Activated CD8-positive, alpha-beta T cell treated with anti-CD3 and anti-CD28 coated beads, Interleukin-2, amount 10 ng/mL, durations not matched to agents 7 days and 5 days (primary cell): ENCODE results near the gene SNN. TPM values are rescaled to one million over a fixed set of nuclear protein-coding genes. Genes with fewer than 3 reads are reported as not detected.
A peak's percentile ranks its signal among the peaks of the same experiment; 100 is the strongest.

ENCODE experiments used
- ATAC-seq: fragments of 150-1000 bp; cut with Tn5 transposase; one replicate; pipeline ENCODE4 v1.10.0; 2021; ENCODE audit warnings: moderate library complexity
- CTCF ChIA-PET: fragments of 350-600 bp; sonication (Branson Sonifier 250); formaldehyde crosslinking; loops from one replicate; lab custom pipeline; 2021; ENCODE audit warnings: antibody characterized with exemption; lab: Charles Lee
- POLR2A ChIA-PET: fragments of 350-600 bp; sonication (Branson Sonifier 250); formaldehyde crosslinking; loops from one replicate; lab custom pipeline; 2021; ENCODE audit warnings: antibody characterized with exemption; lab: Charles Lee
- DNase-seq: peaks from one replicate; pipeline ENCODE4 v3.0.0-alpha.2; 2020
- H3K27ac Mint-ChIP-seq: one replicate; pipeline ENCODE4 v1.8.0; 2021; ENCODE audit warnings: mild to moderate bottlenecking, mixed read lengths
- H3K27me3 Mint-ChIP-seq: one replicate; pipeline ENCODE4 v1.8.0; 2021; ENCODE audit warnings: low read depth, mixed read lengths
- H3K36me3 Mint-ChIP-seq: one replicate; pipeline ENCODE4 v1.8.0; 2021; ENCODE audit warnings: low read depth, mixed read lengths
- H3K4me1 Mint-ChIP-seq: one replicate; pipeline ENCODE4 v1.8.0; 2021; ENCODE audit warnings: low read depth, mixed read lengths
- H3K4me3 Mint-ChIP-seq: one replicate; pipeline ENCODE4 v1.8.0; 2021; ENCODE audit warnings: mild to moderate bottlenecking, mixed read lengths
- H3K9me3 Mint-ChIP-seq: one replicate; pipeline ENCODE4 v1.8.0; 2022; ENCODE audit warnings: mixed read lengths; ENCODE audit not compliant: insufficient read depth
- total RNA-seq, 2 experiments: library from RNA; stranded (reverse); gene quantifications; one replicate each; pipeline ENCODE4 v1.2.3, GENCODE V29; 2021

Gene SNN
- total RNA-seq, 2 experiments from 2014 or later = 27.3 to 28.9 TPM

DNA sequence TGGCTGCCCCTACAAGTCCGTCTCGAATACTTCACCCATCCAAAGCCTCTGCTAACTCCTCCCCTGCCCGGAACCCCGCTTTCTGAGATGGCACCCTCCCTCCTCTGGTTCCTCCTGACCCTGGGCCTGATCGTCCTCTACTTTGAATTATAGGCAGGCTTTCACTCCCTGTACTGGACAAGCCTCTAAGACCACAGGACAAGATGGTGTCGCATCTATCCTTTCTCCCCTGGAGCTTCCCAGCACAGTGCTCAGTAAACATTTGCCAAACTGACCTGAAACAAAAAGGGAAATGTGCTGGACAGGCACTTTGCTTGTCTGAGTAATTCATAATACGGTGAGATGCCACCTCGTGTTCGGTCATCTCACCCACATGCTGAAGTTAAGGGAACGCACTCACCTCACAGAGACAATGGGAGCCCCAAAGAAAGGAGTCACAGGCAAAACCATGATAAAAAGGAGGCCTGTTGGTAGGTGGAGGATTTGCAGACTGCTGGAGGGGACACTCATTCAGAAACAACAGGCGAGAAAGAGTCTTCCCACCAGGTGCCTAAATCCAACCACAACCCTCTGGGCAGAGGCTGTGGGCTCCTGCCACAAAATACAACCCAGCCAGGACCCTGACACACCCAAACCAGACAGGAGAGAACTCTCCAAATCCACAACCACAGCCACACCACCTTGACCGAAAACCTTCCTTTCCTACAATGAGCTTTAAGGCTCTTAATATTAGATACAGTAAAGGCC is 28.2 kb downstream of the SNN start:
- Mint-ChIP-seq H3K4me3 (peak overlapping the region; percentile 38), H3K4me1 (peaks cover 43% of the 10 kb centered on the region), H3K27me3 (no peaks in the 10 kb centered on the region), H3K27ac (peak overlapping the region; percentile 80), H3K36me3 (peaks cover 65% of the 10 kb centered on the region), H3K9me3 (no peaks in the 10 kb centered on the region)
- DNase-seq = peak; percentile 37
- CTCF ChIA-PET = interaction anchor here (1.1 to 3.0 kb wide), 3 partner anchors 18 to 117 kb away, joined by 3 to 20 read pairs (median 4); no protein-coding TSS in a partner anchor
- ATAC-seq = peak; percentile 34
- POLR2A ChIA-PET = no interaction called here

DNA sequence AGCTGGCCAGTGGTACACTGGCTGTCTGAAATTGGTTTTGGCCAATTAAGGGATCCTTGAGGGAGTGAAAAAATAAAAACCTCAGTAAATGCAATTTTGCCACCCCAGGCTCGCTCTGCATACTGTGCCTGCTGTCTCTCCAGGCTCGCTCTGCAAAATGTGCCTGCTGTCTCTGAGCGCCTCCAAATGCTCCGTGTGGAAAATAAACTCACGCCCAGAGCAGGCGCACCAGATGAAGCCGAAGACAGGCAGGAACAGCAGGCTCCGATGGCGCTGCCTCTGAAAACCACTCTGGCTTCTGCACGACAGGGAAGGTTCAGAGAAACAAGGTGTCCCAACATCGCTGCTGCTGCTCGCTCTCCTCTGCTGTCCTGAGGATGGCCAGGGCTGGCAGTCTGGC is 29.1 kb downstream of the SNN start:
- no peaks in the 10 kb centered on the region for H3K9me3 Mint-ChIP-seq
- no peak for ATAC-seq
- CTCF ChIA-PET = interaction anchor here (0.8 to 3.0 kb wide), 9 partner anchors 8 to 222 kb away, joined by 3 to 20 read pairs (median 7); no protein-coding TSS in a partner anchor
- no peaks in the 10 kb centered on the region for H3K27me3 Mint-ChIP-seq
- peaks cover 43% of the 10 kb centered on the region for H3K4me1 Mint-ChIP-seq
- no peak overlapping the region for H3K4me3 Mint-ChIP-seq
- peaks cover 59% of the 10 kb centered on the region for H3K36me3 Mint-ChIP-seq
- POLR2A ChIA-PET = interaction anchor here (1.0 kb wide), 1 partner anchor 14 kb away, joined by 5 read pairs; no protein-coding TSS in a partner anchor
- no peak for DNase-seq
- H3K27ac Mint-ChIP-seq = peak overlapping the region; percentile 62

DNA sequence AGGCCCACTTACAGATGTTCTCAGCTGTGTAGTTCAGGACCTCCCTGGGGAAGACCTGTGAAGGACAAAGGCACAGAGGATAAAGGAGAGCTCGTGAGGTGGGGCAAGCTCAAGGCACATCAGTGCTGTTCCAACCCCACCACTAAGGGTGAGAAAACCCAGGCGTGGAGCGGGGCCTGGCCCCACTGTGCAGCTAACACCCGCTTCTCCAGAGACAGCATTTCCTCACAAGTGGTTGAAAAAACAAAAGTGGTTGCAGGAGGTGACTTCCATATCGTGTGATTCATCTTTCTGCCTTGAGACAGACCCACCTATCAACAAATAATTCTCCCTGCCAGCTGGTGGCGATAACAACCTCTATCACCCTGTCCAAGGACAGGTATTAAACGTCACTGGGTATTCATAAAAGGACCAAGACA is 30.0 kb downstream of the SNN start:
- peak; percentile 57 for ATAC-seq
- H3K27me3 Mint-ChIP-seq = no peaks in the 10 kb centered on the region
- ChIA-PET POLR2A (interaction anchor here (1.0 kb wide), 1 partner anchor 13 kb away, joined by 5 read pairs; no protein-coding TSS in a partner anchor), CTCF (interaction anchor here (0.8 to 3.0 kb wide), 12 partner anchors 9 to 223 kb away, joined by 3 to 20 read pairs (median 4); partner anchors contain the start of gene TXNDC11)
- peak; percentile 44 for DNase-seq
- H3K36me3 Mint-ChIP-seq = peaks cover 57% of the 10 kb centered on the region
- peak overlapping the region; percentile 27 for H3K27ac Mint-ChIP-seq
- H3K4me1 Mint-ChIP-seq = peaks cover 43% of the 10 kb centered on the region
- no peaks in the 10 kb centered on the region for H3K9me3 Mint-ChIP-seq
- no peak overlapping the region for H3K4me3 Mint-ChIP-seq

DNA sequence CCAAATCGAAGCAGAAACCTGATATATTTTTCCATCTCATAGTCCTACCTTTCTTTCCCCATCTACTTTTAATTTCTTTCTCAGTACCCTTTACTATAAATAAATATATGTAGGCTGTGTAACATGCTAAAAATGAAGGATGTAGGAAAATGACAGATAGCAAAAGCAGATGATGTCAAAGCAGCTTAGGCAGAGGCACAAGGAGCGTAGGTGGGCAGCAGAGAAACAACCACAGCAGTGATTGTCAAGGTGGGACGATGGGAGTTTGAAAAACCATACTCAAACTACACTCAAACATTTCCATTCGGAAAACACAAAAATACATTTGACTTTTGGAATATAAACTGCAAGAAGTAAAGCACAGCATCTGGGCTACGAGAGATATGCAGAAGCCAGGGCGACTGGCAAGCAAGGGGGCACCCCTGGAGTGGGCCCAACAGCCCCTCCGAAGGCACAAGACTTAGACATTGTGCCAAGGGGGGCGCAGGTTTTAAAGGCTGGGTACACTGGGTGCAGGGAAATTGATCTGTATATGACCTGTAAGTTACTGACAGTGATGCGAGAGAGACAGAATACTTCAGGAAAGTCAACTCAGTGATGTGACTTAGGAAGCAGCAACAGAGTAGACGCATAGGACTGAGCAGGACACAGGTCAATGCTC is 31.1 kb downstream of the SNN start:
- ChIA-PET POLR2A (no interaction called here), CTCF (no interaction called here)
- Mint-ChIP-seq H3K4me1 (peaks cover 43% of the 10 kb centered on the region), H3K27me3 (no peaks in the 10 kb centered on the region), H3K27ac (peak overlapping the region; percentile 47), H3K9me3 (no peaks in the 10 kb centered on the region), H3K36me3 (peaks cover 58% of the 10 kb centered on the region), H3K4me3 (no peak overlapping the region)
- ATAC-seq = no peak
- DNase-seq = no peak

DNA sequence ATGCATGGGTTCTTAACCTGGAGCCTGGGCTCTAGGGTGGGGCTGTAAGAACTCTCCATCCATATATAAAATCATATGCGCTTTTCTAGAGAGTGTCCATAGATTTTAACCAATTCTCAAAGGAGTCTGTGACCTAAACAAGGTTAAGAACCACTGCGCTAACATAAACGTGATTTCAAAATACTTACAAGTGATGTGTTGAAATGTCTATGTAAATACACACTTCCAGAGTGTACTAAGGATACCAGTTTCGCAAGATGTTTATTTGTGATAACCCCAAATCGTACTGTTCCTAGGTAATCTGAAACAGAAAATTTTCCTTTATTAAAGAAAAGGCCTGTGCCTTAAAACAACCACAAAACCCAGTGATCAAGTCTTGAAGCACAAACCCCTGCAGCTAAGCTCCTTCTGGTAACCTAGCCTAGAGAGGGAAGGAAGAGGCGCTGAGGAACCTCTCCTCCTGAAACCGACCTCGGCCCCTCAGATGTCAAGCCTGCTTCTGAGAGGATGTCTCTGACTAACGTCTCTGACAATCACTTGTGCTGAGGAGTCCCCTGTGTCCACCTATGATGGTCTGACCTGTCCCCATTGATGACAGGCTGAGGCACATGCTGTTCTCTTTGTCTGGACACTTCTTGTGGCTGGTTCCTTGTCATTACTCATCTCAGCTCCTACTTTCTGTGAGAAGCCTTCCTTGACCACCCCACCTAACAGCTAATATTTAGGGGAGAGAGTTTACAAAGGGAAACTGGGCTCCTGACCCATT is 32.2 kb downstream of the SNN start:
- H3K27ac Mint-ChIP-seq = no peak overlapping the region
- ChIA-PET POLR2A (no interaction called here), CTCF (interaction anchor here (0.6 to 3.0 kb wide), 2 partner anchors 14 to 292 kb away, joined by 3 to 8 read pairs; no protein-coding TSS in a partner anchor)
- H3K4me3 Mint-ChIP-seq = no peak overlapping the region
- H3K27me3 Mint-ChIP-seq = no peaks in the 10 kb centered on the region
- no peaks in the 10 kb centered on the region for H3K9me3 Mint-ChIP-seq
- no peak for ATAC-seq
- no peak for DNase-seq
- peaks cover 40% of the 10 kb centered on the region for H3K4me1 Mint-ChIP-seq
- peaks cover 55% of the 10 kb centered on the region for H3K36me3 Mint-ChIP-seq

DNA sequence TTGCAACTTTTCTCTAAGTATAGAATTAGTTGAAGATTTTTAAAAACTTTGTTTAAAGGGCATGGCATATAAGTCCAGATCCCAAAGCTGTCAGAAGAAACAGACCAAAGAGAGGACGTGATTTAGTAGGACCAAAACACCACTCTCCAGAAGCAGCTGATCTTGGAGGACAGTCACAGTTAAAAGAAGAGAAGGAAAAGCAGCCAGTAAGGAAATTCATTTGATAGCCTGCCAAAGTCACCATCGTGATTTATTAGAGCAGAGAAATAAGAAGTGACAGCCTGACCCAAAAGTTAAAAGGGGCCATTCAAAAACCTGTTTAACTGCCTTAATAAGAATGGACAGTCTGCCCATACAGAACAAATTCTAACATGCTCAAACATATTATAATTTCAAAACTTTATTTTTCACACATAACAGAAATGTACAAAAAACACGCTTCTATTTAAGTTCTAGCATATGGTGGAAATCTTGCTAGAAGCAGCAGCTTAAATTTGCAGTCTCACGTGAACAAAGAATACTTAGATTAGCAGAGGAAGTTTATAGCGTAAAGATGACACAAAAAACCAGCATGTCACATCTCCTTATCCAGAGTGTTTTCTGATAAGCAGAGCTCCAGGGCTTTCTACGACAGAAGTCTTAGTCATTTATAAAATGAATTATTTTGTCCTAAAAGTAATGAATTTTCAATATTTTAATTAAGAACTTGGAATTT is 37.2 kb downstream of the SNN start:
- peaks cover 4% of the 10 kb centered on the region for H3K4me1 Mint-ChIP-seq
- H3K27me3 Mint-ChIP-seq = no peaks in the 10 kb centered on the region
- no peak overlapping the region for H3K4me3 Mint-ChIP-seq
- ATAC-seq (no peak), DNase-seq (no peak)
- no peaks in the 10 kb centered on the region for H3K9me3 Mint-ChIP-seq
- peaks cover 32% of the 10 kb centered on the region for H3K36me3 Mint-ChIP-seq
- POLR2A ChIA-PET = no interaction called here
- no peak overlapping the region for H3K27ac Mint-ChIP-seq
- CTCF ChIA-PET = interaction anchor here (3.1 kb wide), 1 partner anchor 9 kb away, joined by 15 read pairs; no protein-coding TSS in a partner anchor

DNA sequence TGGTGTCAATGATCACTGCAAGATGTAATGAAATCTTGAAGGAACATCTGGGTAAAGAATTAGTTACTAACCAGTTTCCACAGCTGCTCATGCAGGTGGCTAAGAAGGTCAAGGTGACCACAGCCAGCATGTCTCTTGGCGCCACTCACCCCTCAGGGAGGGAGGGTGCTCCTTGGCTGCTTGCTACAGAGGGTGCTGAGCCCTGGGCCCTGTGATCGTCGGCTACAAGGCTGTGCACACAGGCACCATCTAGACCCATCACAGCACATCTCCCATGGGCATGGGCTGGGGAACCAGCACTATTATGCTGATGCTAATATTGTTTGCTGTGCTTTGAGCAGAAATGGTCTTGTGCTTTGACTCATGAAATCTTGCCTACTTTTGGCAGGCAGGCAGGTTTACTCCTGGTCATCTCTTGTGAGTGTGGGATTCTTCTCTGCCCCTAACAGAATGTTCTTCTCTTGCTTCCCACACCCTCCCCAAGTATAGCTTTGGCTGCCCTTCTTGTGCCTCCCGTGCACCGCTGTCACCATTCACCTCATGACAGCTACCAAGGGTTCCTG is 38.0 kb downstream of the SNN start:
- ATAC-seq = no peak
- no peaks in the 10 kb centered on the region for H3K4me1 Mint-ChIP-seq
- no peak overlapping the region for H3K27ac Mint-ChIP-seq
- H3K27me3 Mint-ChIP-seq = no peaks in the 10 kb centered on the region
- H3K36me3 Mint-ChIP-seq = peaks cover 30% of the 10 kb centered on the region
- ChIA-PET POLR2A (no interaction called here), CTCF (interaction anchor here (1.1 to 3.1 kb wide), 2 partner anchors 8 to 735 kb away, joined by 3 to 15 read pairs; no protein-coding TSS in a partner anchor)
- no peaks in the 10 kb centered on the region for H3K9me3 Mint-ChIP-seq
- H3K4me3 Mint-ChIP-seq = no peak overlapping the region
- no peak for DNase-seq

DNA sequence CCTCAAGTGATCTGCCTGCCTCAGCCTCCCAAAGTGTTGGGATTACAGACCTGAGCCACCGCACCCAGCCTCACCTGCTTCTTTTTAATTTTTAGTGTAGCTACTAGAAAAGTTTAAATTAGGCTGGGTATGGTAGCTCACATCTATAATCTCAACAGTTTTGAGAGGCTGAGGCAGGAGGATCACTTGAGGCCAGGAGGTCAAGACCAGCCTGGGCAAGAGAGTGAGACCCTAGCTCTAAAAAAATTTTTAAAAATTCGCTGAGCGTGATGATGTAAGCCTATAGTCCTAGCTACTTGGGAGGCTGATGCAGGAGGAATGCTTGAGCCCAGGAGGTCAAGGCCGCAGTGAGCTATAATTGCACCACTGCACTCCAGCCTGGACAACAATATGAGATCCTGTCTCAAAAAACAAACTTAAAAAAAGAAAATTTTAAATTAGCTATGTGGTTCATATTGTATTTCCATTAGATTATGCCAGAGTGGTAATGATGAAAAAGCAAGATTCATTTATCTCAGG is 39.5 kb downstream of the SNN start:
- H3K4me3 Mint-ChIP-seq = no peak overlapping the region
- CTCF ChIA-PET = interaction anchor here (1.0 to 1.8 kb wide), 6 partner anchors 10 to 743 kb away, joined by 3 to 11 read pairs (median 4); partner anchors contain the start of gene ZC3H7A
- H3K36me3 Mint-ChIP-seq = peaks cover 30% of the 10 kb centered on the region
- no peaks in the 10 kb centered on the region for H3K9me3 Mint-ChIP-seq
- DNase-seq (no peak), ATAC-seq (no peak)
- H3K27ac Mint-ChIP-seq = no peak overlapping the region
- H3K4me1 Mint-ChIP-seq = no peaks in the 10 kb centered on the region
- POLR2A ChIA-PET = no interaction called here
- H3K27me3 Mint-ChIP-seq = no peaks in the 10 kb centered on the region

DNA sequence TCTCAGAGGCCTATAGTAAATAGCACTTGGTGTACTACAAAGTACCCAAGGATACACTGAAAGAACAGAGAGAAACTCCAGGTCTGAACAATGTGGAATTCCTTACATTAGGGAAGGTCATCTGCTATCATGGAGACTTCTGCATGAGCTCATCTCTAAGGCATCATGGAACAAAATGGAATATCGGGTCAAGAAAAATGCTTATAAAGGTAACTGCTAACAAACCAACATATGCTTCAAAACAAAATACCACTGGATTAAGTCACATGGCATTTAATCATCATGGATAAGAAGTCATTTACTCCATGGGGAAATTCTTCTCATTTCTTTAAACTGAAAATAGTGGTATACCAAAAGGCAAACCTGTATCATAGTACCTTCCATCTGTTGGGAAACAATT is 40.2 kb downstream of the SNN start:
- H3K27me3 Mint-ChIP-seq = no peaks in the 10 kb centered on the region
- no peaks in the 10 kb centered on the region for H3K4me1 Mint-ChIP-seq
- H3K27ac Mint-ChIP-seq = no peak overlapping the region
- ATAC-seq = no peak
- no peak for DNase-seq
- POLR2A ChIA-PET = no interaction called here
- CTCF ChIA-PET = interaction anchor here (1.0 to 1.8 kb wide), 5 partner anchors 11 to 744 kb away, joined by 3 to 11 read pairs (median 4); no protein-coding TSS in a partner anchor
- H3K9me3 Mint-ChIP-seq = no peaks in the 10 kb centered on the region
- peaks cover 27% of the 10 kb centered on the region for H3K36me3 Mint-ChIP-seq
- no peak overlapping the region for H3K4me3 Mint-ChIP-seq

DNA sequence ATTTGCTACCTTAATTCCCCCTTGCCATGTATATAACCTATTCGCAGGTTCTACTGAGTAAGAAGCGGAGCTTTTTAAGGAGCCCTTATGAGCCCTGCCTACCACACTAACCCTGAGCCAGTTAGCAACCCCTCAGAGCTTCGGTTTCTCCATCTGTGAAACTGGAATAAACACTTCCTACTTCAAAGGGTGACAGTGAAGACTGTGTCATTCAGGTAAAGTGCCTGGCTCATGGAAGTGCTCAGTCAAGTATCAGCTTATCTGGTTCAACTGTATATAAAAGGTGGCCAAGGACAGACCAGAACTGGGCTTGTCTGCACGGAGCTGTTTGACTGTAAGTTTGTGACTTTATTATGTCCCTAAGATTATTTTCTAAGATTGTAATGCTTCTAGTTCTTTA is 43.4 kb downstream of the SNN start:
- no peaks in the 10 kb centered on the region for H3K9me3 Mint-ChIP-seq
- DNase-seq (no peak), ATAC-seq (no peak)
- peaks cover 35% of the 10 kb centered on the region for H3K36me3 Mint-ChIP-seq
- CTCF ChIA-PET = interaction anchor here (0.7 to 3.1 kb wide), 9 partner anchors 14 to 748 kb away, joined by 3 to 21 read pairs (median 4); no protein-coding TSS in a partner anchor
- H3K27ac Mint-ChIP-seq = peak overlapping the region; percentile 13
- peaks cover 6% of the 10 kb centered on the region for H3K4me1 Mint-ChIP-seq
- POLR2A ChIA-PET = interaction anchor here (1.9 kb wide), 1 partner anchor 14 kb away, joined by 5 read pairs; no protein-coding TSS in a partner anchor
- no peaks in the 10 kb centered on the region for H3K27me3 Mint-ChIP-seq
- H3K4me3 Mint-ChIP-seq = no peak overlapping the region
